Chondrocyte (in vitro differentiated cells): ENCODE data around the gene PTMS. TPM values are rescaled to one million over a fixed set of nuclear protein-coding genes. Genes with fewer than 3 reads are reported as not detected.

ENCODE experiments used
- DNase-seq: peaks from one replicate; pipeline ENCODE4 v3.0.0; 2021; ENCODE audit warnings: mixed read lengths, low spot score
- H3K27ac Mint-ChIP-seq: one replicate; pipeline ENCODE4 v1.8.0; 2021; ENCODE audit warnings: mild to moderate bottlenecking, moderate library complexity, mixed read lengths; ENCODE audit not compliant: unreplicated experiment
- H3K27me3 Mint-ChIP-seq: 2 replicates; pipeline ENCODE4 v1.8.0; 2021; ENCODE audit warnings: low read depth, mixed read lengths
- H3K36me3 Mint-ChIP-seq: 2 replicates; pipeline ENCODE4 v1.8.0; 2021; ENCODE audit warnings: low read depth, mixed read lengths
- H3K4me1 Mint-ChIP-seq: 2 replicates; pipeline ENCODE4 v1.8.0; 2021; ENCODE audit warnings: low read depth, mild to moderate bottlenecking, mixed read lengths
- H3K4me3 Mint-ChIP-seq: one replicate; pipeline ENCODE4 v1.8.0; 2021; ENCODE audit warnings: mild to moderate bottlenecking, moderate library complexity, mixed read lengths; ENCODE audit not compliant: unreplicated experiment
- H3K9me3 Mint-ChIP-seq: 2 replicates; pipeline ENCODE4 v1.8.0; 2021; ENCODE audit warnings: low read depth, mixed read lengths
- total RNA-seq: library from RNA; stranded (reverse); gene quantifications from 3 replicates; pipeline ENCODE4 v1.2.1, GENCODE V29; 2021
- TF ChIP-seq, protein P1 (sequence below): fragments of 200-600 bp; sonication (generic); IDR thresholded peaks from 2 replicates; pipeline ENCODE4 v1.5.0; 2021; ENCODE audit warnings: antibody characterized with exemption, mild to moderate bottlenecking, moderate library complexity

The PTMS gene
- total RNA-seq, 1 donor from 2014 or later, result 463 TPM

DNA sequence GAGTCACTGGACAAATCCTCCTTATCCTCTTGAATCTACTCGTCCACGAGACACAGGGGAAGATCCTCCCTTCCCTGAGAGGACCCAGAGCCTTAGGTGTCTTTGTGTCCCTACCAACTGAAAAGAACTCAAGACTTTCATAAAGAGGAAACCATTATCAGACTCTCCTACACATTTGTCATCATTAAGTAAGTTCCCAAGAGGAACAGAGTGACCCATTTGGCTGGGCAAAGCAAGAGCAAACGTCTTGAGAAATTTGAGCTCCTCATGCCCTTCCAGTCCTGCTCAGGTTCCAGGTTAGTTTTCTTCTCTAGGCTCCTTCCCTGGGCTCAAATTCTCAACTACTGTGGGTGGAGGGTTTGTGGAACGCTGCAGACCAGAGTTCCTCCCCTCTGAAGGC is 18.9 kb upstream of the PTMS start:
- peaks cover 34% of the 10 kb centered on the region for H3K36me3 Mint-ChIP-seq
- no peaks in the 10 kb centered on the region for H3K9me3 Mint-ChIP-seq
- TF ChIP-seq, protein P1, sequence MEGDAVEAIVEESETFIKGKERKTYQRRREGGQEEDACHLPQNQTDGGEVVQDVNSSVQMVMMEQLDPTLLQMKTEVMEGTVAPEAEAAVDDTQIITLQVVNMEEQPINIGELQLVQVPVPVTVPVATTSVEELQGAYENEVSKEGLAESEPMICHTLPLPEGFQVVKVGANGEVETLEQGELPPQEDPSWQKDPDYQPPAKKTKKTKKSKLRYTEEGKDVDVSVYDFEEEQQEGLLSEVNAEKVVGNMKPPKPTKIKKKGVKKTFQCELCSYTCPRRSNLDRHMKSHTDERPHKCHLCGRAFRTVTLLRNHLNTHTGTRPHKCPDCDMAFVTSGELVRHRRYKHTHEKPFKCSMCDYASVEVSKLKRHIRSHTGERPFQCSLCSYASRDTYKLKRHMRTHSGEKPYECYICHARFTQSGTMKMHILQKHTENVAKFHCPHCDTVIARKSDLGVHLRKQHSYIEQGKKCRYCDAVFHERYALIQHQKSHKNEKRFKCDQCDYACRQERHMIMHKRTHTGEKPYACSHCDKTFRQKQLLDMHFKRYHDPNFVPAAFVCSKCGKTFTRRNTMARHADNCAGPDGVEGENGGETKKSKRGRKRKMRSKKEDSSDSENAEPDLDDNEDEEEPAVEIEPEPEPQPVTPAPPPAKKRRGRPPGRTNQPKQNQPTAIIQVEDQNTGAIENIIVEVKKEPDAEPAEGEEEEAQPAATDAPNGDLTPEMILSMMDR, result no peak
- H3K27ac Mint-ChIP-seq, result peak overlapping the region; percentile 27
- no peak overlapping the region for H3K4me3 Mint-ChIP-seq
- no peak for DNase-seq
- peaks cover 13% of the 10 kb centered on the region for H3K4me1 Mint-ChIP-seq
- no peaks in the 10 kb centered on the region for H3K27me3 Mint-ChIP-seq

- Mint-ChIP-seq H3K27me3 (no peaks in the 10 kb centered on the region), H3K27ac (no peak overlapping the region), H3K4me1 (peaks cover 18% of the 10 kb centered on the region), H3K4me3 (no peak overlapping the region), H3K36me3 (peaks cover 35% of the 10 kb centered on the region), H3K9me3 (no peaks in the 10 kb centered on the region)
- no peak for DNase-seq
- TF ChIP-seq, protein P1, result no peak
Observed at GRCh38 chr12:6748761-6749160, 17.4 kb upstream of the PTMS start.

GRCh38 chr12:6750506-6750905 is 15.7 kb upstream of the PTMS start:
- Mint-ChIP-seq H3K4me3 (no peak overlapping the region), H3K4me1 (peaks cover 26% of the 10 kb centered on the region), H3K27ac (no peak overlapping the region), H3K36me3 (peaks cover 35% of the 10 kb centered on the region), H3K9me3 (no peaks in the 10 kb centered on the region), H3K27me3 (no peaks in the 10 kb centered on the region)
- TF ChIP-seq, protein P1, result no peak
- DNase-seq, result no peak

- H3K4me1 Mint-ChIP-seq, result peaks cover 26% of the 10 kb centered on the region
- peaks cover 32% of the 10 kb centered on the region for H3K36me3 Mint-ChIP-seq
- no peak for DNase-seq
- H3K27me3 Mint-ChIP-seq, result no peaks in the 10 kb centered on the region
- H3K27ac Mint-ChIP-seq, result peak overlapping the region; percentile 98
- no peaks in the 10 kb centered on the region for H3K9me3 Mint-ChIP-seq
- TF ChIP-seq, protein P1, result no peak
- H3K4me3 Mint-ChIP-seq, result peak overlapping the region; percentile 97
Observed at GRCh38 chr12:6751767-6752166, 14.4 kb upstream of the PTMS start.

DNA sequence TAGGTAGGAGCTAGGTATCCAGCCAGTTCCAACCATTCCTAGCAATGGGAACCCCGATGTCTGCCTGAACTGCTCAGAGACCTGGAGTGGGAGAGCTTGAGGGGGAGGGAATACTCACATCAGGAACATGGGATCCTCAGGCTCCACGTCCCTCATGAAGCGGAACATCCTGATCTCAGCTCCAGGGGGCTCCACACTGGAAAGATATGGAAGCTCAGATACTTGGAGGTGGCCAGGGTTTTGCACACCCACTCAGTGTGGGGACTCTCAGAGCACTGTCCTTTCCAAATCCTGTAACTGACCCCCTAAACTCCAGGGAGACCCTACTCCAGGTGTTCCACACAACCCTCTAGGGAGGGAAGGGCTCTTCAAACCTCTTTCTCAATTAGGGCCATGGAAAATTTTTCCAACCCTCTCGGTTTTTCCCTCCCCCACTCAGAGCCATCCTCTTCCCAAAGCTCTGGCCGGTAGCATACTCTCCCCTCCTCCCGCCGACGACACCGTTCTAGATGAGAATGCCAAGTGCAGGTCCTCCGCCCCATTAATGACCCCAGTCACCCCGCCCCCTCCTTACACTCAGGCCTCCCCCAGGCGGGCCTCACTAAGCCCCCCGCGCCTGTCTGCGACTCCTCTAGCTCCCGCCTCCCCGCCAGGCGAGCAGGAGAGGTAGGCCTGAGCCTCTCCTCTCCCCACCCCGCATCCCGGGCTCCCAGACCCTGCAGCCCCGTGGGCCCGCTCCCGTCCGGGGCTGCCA is 13.8 kb upstream of the PTMS start:
- H3K9me3 Mint-ChIP-seq, result no peaks in the 10 kb centered on the region
- no peak for DNase-seq
- peaks cover 28% of the 10 kb centered on the region for H3K36me3 Mint-ChIP-seq
- peak overlapping the region; percentile 98 for H3K27ac Mint-ChIP-seq
- H3K4me3 Mint-ChIP-seq, result peak overlapping the region; percentile 97
- H3K4me1 Mint-ChIP-seq, result peaks cover 26% of the 10 kb centered on the region
- H3K27me3 Mint-ChIP-seq, result no peaks in the 10 kb centered on the region
- TF ChIP-seq, protein P1, result peak; percentile 77
